ENCODE measurements around the gene CD300E. TPM values are rescaled to one million over a fixed set of nuclear protein-coding genes. Genes with fewer than 3 reads are reported as not detected.
A peak's percentile ranks its signal among the peaks of the same experiment; 100 is the strongest.

CD300E gene
- total and polyA plus RNA-seq, 2 of the 13 experiments (the other 11 are each of a cell fraction or from before 2014, with no cell fraction given): not detected

- TF ChIP-seq AGO1 (IDR thresholded peaks at IDR 0.05; ENCODE audit: low read depth, low read length, poor library complexity, severe bottlenecking): no peak
- no peak for TF ChIP-seq MLLT10 (CRISPR knock-in tag; IDR thresholded peaks at IDR 0.05)
- TF ChIP-seq MBNL3 (CRISPR knock-in tag; conservative IDR thresholded peaks at IDR 0.05): no peak
- no peak for TF ChIP-seq CEBPZ (IDR thresholded peaks at IDR 0.05; ENCODE audit: low read length)
- TF ChIP-seq BRF2 (CRISPR knock-in tag; IDR thresholded peaks at IDR 0.05): no peak
- TF ChIP-seq HNRNPLL (IDR thresholded peaks at IDR 0.05; ENCODE audit: low read depth, low read length, poor library complexity, severe bottlenecking): no peak
- TF ChIP-seq ZNF44 (CRISPR knock-in tag; IDR thresholded peaks at IDR 0.05): no peak
- TF ChIP-seq ZFP36L2 (CRISPR knock-in tag; IDR thresholded peaks at IDR 0.05): no peak
- no peak for TF ChIP-seq ETV5 (CRISPR knock-in tag; IDR thresholded peaks at IDR 0.05; ENCODE audit: borderline replicate concordance)
- TF ChIP-seq ASH2L (IDR thresholded peaks at IDR 0.05; ENCODE audit: insufficient read length, low read depth, low read length): no peak
- TF ChIP-seq ZNF230 (CRISPR knock-in tag; IDR thresholded peaks at IDR 0.05): no peak
- TF ChIP-seq ZBTB38 (CRISPR knock-in tag; IDR thresholded peaks at IDR 0.05): no peak
- no peak for TF ChIP-seq SAFB2 (CRISPR knock-in tag; IDR thresholded peaks at IDR 0.05; ENCODE audit: borderline replicate concordance, low read depth)
- peak; percentile 37; the same call in 1 of the 2 replicates for TF ChIP-seq FOXP1 (IDR thresholded peaks at IDR 0.05)
- no peak for TF ChIP-seq FOXP1 (CRISPR knock-in tag; IDR thresholded peaks at IDR 0.05)
- TF ChIP-seq ZFP91 (CRISPR knock-in tag; IDR thresholded peaks at IDR 0.05; ENCODE audit: borderline replicate concordance): no peak
- no peak for TF ChIP-seq ZBTB42 (CRISPR knock-in tag; IDR thresholded peaks at IDR 0.05)
- TF ChIP-seq TCF7 (IDR thresholded peaks at IDR 0.05; ENCODE audit: low read depth): no peak
- no peak for TF ChIP-seq ZNF570 (CRISPR knock-in tag; IDR thresholded peaks at IDR 0.05; ENCODE audit: borderline replicate concordance)
- TF ChIP-seq TEAD2 (CRISPR knock-in tag; IDR thresholded peaks at IDR 0.05): no peak
- TF ChIP-seq ATF7 (IDR thresholded peaks at IDR 0.05): no peak
- TF ChIP-seq ATF7 (CRISPR knock-in tag; IDR thresholded peaks at IDR 0.05): no peak
- TF ChIP-seq AHR (CRISPR knock-in tag; IDR thresholded peaks at IDR 0.05): no peak
- no peak for TF ChIP-seq SKI (IDR thresholded peaks at IDR 0.05; ENCODE audit: partially characterized antibody)
- TF ChIP-seq ARID3A (IDR thresholded peaks at IDR 0.05; ENCODE audit: low read depth, low read length): no peak
- TF ChIP-seq MTA3 (CRISPR knock-in tag; IDR thresholded peaks at IDR 0.05): no peak
Measured at GRCh38 chr17:74563358-74563757, 60.2 kb downstream of the CD300E start (continued).

All from HepG2 (cell line).